Stimulated activated CD4-positive, alpha-beta T cell treated with anti-CD3 and anti-CD28 coated beads, Interleukin-15, amount 100 ng/mL, for 1 hour (primary cell): Measurements from ENCODE around the gene TBX19.
"Not testable (repeated sequence)": the region's sequence is repeated elsewhere in the genome, so short reads cannot be mapped to it uniquely, and the experiment has no call there.

Experiments
- DNase-seq, 2 donors: peaks; one replicate each; pipeline ENCODE4 v3.0.0-alpha.2; 2020; ENCODE audit warnings: low read depth in 1 of 2, low spot score in 1 of 2

The TBX19 gene

DNA sequence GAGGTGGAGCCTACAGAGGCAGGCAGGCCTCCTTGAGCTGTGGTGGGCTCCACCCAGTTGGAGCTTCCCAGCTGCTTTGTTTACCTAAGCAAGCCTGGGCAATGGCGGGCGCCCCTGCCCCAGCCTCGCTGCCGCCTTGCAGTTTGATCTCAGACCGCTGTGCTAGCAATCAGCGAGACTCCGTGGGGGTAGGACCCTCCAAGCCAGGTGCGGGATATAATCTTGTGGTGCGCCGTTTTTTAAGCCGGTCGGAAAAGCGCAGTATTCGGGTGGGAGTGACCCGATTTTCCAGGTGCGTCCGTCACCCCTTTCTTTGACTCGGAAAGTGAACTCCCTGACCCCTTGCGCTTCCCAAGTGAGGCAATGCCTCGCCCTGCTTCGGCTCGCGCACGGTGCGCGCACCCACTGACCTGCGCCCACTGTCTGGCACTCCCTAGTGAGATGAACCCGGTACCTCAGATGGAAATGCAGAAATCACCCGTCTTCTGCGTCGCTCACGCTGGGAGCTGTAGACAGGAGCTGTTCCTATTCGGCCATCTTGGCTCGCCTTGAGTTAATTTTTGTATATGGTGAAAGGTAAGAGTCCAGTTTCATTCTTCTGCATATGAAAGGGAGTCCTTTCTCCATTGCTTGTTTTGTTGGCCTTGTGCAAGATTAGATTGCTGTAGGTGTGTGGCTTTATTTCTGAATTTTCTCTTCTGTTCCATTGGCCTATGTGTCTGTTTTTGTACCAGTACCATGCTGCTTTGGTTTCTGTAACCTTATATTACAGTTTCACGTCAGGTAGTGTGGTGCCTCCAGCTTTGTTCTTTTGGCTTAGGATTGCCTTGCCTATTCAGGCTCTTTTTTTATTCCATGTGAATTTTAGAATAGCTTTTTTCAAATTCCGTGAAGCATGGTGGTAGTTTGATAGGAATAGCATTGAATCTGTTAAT lies 73.9 kb downstream of the TBX19 start:
- DNase-seq, result not testable (repeated sequence)

DNA sequence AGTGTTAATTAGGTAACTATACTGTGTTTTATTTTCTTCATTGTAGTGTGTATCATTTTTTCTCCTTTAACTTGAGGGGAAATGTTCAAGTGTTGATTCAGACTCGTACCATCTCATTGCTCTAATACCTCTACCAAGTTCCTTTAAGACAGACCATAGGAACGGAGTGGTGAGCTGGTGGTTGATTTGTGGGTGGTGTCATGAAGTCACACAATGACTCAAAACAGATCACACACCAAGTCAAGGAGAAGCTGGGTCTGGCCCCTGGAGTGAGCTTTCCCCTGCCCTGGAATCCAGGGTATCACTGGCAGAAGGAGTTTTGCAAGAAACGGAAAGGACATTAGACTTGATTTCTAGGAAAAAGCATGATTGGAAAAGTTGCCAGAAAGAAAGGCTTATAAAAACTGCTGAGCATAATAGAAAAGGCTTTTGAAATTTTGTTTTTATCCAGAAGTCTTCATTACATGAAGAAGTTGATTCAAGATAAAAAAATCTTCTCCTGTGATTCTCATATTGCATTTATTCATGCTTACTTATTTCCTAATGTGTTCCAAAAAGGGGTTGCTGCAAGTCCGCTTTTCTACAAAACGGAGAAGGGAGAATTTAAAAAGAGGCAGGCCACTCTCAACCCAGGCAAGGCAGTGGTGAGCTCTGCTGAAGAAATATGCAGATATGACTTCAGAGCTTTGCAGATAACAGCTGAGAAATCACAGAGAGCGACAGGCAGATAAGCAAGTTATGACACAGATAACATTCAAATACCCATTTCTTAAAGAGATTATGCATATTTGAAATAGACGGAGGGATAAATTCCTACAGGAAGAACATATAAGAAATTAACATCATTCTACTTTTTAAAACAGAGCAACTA lies 79.7 kb downstream of the TBX19 start:
- no peak for DNase-seq

DNA sequence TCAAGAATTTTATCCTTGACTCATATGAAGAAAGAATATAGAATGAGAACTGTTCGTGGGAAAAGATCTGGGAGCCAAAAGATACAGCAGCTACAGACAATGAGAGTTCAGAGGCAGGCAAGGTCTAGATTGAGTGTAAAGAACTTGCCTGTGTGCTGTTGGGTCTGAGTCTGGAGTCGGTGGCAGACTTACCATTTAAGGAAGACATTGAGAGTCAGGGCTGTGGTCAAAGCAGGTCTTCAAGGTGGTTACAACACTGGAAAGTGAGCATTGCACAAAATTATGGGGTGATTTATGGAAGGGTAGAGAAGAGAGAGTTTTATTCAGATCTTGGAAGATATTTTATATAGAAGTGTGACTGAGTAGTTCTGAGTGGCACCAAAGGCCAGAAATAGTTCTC lies 80.6 kb downstream of the TBX19 start:
- no peak for DNase-seq

DNA sequence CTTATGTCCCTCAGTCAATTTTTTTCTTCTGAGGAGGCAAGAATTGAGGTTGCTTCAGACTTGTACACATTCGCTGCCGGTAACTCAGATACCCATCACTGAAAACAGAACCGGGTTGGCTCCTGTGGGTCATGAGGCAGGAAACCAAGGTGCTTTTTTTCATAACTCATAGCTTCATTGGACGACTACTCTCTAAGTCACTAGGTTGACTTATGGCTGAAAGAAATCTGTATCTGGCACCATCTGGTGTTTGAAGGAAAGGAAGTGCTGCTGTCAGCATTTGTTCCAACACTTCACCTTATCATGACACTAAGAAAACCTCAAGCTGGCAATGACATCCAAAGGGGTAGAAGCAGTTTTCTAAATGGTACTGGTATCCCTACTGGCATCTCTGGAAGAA lies 82.3 kb downstream of the TBX19 start:
- peak in 1 of 2 donors; percentile 10 for DNase-seq
